ENCODE results near the gene MARCHF10.

DNA sequence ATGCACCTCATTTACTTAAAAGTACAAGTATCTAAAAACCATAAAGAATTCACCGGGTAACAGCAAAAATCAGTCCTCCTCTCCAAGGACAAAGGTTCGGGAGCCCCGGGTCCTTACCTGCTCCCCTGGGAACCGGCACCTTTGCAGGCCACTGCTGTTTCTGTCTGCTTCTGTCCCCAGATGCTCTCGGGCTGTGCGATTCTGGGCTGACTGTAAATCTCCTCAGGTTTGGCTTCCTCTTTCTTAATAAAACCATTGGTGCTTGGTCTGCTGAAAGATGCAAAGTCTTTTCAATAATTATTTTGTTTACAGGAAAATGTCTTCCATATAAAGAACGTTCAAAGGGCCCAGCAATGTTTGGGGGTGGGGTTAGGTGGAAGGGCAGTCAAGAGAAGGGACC lies 63.9 kb downstream of the MARCHF10 start:
- TF ChIP-seq, protein P1, sequence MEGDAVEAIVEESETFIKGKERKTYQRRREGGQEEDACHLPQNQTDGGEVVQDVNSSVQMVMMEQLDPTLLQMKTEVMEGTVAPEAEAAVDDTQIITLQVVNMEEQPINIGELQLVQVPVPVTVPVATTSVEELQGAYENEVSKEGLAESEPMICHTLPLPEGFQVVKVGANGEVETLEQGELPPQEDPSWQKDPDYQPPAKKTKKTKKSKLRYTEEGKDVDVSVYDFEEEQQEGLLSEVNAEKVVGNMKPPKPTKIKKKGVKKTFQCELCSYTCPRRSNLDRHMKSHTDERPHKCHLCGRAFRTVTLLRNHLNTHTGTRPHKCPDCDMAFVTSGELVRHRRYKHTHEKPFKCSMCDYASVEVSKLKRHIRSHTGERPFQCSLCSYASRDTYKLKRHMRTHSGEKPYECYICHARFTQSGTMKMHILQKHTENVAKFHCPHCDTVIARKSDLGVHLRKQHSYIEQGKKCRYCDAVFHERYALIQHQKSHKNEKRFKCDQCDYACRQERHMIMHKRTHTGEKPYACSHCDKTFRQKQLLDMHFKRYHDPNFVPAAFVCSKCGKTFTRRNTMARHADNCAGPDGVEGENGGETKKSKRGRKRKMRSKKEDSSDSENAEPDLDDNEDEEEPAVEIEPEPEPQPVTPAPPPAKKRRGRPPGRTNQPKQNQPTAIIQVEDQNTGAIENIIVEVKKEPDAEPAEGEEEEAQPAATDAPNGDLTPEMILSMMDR (IDR thresholded peaks at IDR 0.05), result no peak
- TF ChIP-seq POLR2A (IDR thresholded peaks at IDR 0.05), result no peak
